GM23338 (cell line): Measurements from ENCODE around the gene TARS1. TPM values are rescaled to one million over a fixed set of nuclear protein-coding genes. Genes with fewer than 3 reads are reported as not detected.

ENCODE experiments used
- ATAC-seq: fragments of 200-7000 bp; cut with Tn5 transposase; 3 replicates; pipeline ENCODE4 v1.9.1; 2020
- DNase-seq: peaks from one replicate; pipeline ENCODE4 v3.0.0-alpha.2; 2015; ENCODE audit warnings: low spot score
- H2AFZ ChIP-seq: fragments of 200-600 bp; sonication (generic); 2 replicates; pipeline ENCODE4 v1.8.0; 2016; ENCODE audit warnings: antibody characterized with exemption, mild to moderate bottlenecking, moderate library complexity
- H3F3A ChIP-seq: fragments of 200-600 bp; sonication (generic); replicated peaks from 2 replicates; pipeline ENCODE4 v1.8.0; 2017; ENCODE audit warnings: antibody characterized with exemption, mixed run types, low read depth
- H3K27ac ChIP-seq: fragments of 200-600 bp; sonication (generic); 2 replicates; pipeline ENCODE4 v1.6.1; 2016; ENCODE audit warnings: low read depth
- H3K27me3 ChIP-seq: fragments of 200-600 bp; sonication (generic); 2 replicates; pipeline ENCODE4 v1.8.0; 2016; ENCODE audit warnings: mild to moderate bottlenecking, mixed run types, moderate library complexity; ENCODE audit not compliant: insufficient read depth
- H3K36me3 ChIP-seq: fragments of 200-600 bp; sonication (generic); 2 replicates; pipeline ENCODE4 v1.8.0; 2016; ENCODE audit warnings: mild to moderate bottlenecking; ENCODE audit not compliant: insufficient read depth
- H3K4me1 ChIP-seq: fragments of 200-600 bp; sonication (generic); 2 replicates; pipeline ENCODE4 v1.8.0; 2016; ENCODE audit warnings: mild to moderate bottlenecking, moderate library complexity; ENCODE audit not compliant: insufficient read depth
- H3K4me2 ChIP-seq: fragments of 200-600 bp; sonication (generic); 2 replicates; pipeline ENCODE4 v1.7.1; 2017; ENCODE audit warnings: mixed run types
- H3K4me3 ChIP-seq: fragments of 200-600 bp; sonication (generic); 2 replicates; pipeline ENCODE4 v1.6.1; 2016; ENCODE audit warnings: mixed run types
- H3K79me2 ChIP-seq: fragments of 200-600 bp; sonication (generic); replicated peaks from 2 replicates; pipeline ENCODE4 v1.8.0; 2017; ENCODE audit warnings: mild to moderate bottlenecking; ENCODE audit not compliant: insufficient read depth
- H3K9me2 ChIP-seq: fragments of 200-600 bp; sonication (generic); 2 replicates; pipeline ENCODE4 v1.8.0; 2017; ENCODE audit not compliant: insufficient read depth
- H4K20me1 ChIP-seq: fragments of 200-600 bp; sonication (generic); replicated peaks from 2 replicates; pipeline ENCODE4 v1.8.0; 2017; ENCODE audit warnings: mild to moderate bottlenecking; ENCODE audit not compliant: insufficient read depth
- H3K27ac Mint-ChIP-seq: 2 replicates; pipeline ENCODE4 v1.8.0; 2020; ENCODE audit warnings: inconsistent platforms, mild to moderate bottlenecking, moderate library complexity, mixed read lengths
- H3K27me3 Mint-ChIP-seq: 3 replicates; pipeline ENCODE4 v1.8.0; 2022; ENCODE audit warnings: low read depth, mild to moderate bottlenecking, moderate library complexity, mixed read lengths, inconsistent platforms; ENCODE audit not compliant: insufficient read depth, poor library complexity
- H3K36me3 Mint-ChIP-seq: 3 replicates; pipeline ENCODE4 v1.8.0; 2021; ENCODE audit warnings: low read depth, mild to moderate bottlenecking, inconsistent platforms, moderate library complexity, mixed read lengths
- H3K4me1 Mint-ChIP-seq: 3 replicates; pipeline ENCODE4 v1.8.0; 2020; ENCODE audit warnings: mild to moderate bottlenecking, inconsistent platforms, mixed read lengths
- H3K4me3 Mint-ChIP-seq: 3 replicates; pipeline ENCODE4 v1.8.0; 2021; ENCODE audit warnings: moderate library complexity, mild to moderate bottlenecking, inconsistent platforms, mixed read lengths
- H3K9me3 Mint-ChIP-seq: 3 replicates; pipeline ENCODE4 v1.8.0; 2020; ENCODE audit warnings: moderate library complexity, mild to moderate bottlenecking, inconsistent platforms, mixed read lengths
- ETS1 ChIP-seq: IDR thresholded peaks from 2 replicates; pipeline ENCODE4 v1.6.1; 2016; ENCODE audit warnings: antibody characterized with exemption
- EZH2 ChIP-seq: fragments of 200-600 bp; sonication (generic); IDR thresholded peaks from one replicate; pipeline ENCODE4 v1.8.0; 2017; ENCODE audit warnings: antibody characterized with exemption, mild to moderate bottlenecking, low read depth; ENCODE audit not compliant: unreplicated experiment
- EZH2phosphoT487 ChIP-seq: fragments of 200-600 bp; sonication (generic); IDR thresholded peaks from one replicate; pipeline ENCODE4 v1.8.1; 2018; ENCODE audit warnings: antibody characterized with exemption; ENCODE audit not compliant: unreplicated experiment
- JUNB ChIP-seq: IDR thresholded peaks from one replicate; pipeline ENCODE4 v1.6.1; 2016; ENCODE audit warnings: antibody characterized with exemption; ENCODE audit not compliant: unreplicated experiment
- NANOG ChIP-seq: IDR thresholded peaks from 2 replicates; pipeline ENCODE4 v1.6.1; 2016; ENCODE audit warnings: antibody characterized with exemption, borderline replicate concordance
- STAT1 ChIP-seq: IDR thresholded peaks from one replicate; pipeline ENCODE4 v1.6.1; 2016; ENCODE audit warnings: antibody characterized with exemption; ENCODE audit not compliant: unreplicated experiment
- ZNF462 ChIP-seq: fragments of 250-450 bp; sonication (Bioruptor Pico); IDR thresholded peaks from 2 replicates; pipeline ENCODE4 v1.5.0; 2020; ENCODE audit warnings: mild to moderate bottlenecking, moderate library complexity
- polyA plus RNA-seq: library from polyadenylated mRNA; unstranded; fragments of >200 nt; fragmentation: Nextera tagmentation; extraction: Ambion mirVana; gene quantifications from 2 replicates; pipeline ENCODE4 v1.2.1, GENCODE V29; 2016
- total RNA-seq: library from RNA; depleted of rRNA; stranded (reverse); fragments of >200 nt; shearing (Covaris generic); gene quantifications from 2 replicates; pipeline ENCODE4 v1.2.3, GENCODE V29; 2014

Gene TARS1
- total and polyA plus RNA-seq, 2 experiments from 2014 or later = 458 to 473 TPM

GRCh38 chr5:33482335-33482734 lies 41.6 kb downstream of the TARS1 start:
- Histone ChIP-seq H2AFZ (no peak overlapping the region), H3K27ac (peak overlapping the region; percentile 42), H3K79me2 (no peaks in the 10 kb centered on the region), H3K36me3 (0 out of 2 replicates have a peak, but pooled peaks cover 5% of the 10 kb centered on the region), H3K4me2 (no peak overlapping the region), H3F3A (no peaks in the 10 kb centered on the region; the same call in 1 of the 2 replicates), H3K27me3 (no peaks in the 10 kb centered on the region), H3K9me2 (no peaks in the 10 kb centered on the region), H3K4me1 (peaks cover 11% of the 10 kb centered on the region), H4K20me1 (no peaks in the 10 kb centered on the region), H3K4me3 (no peak overlapping the region)
- no peak for TF ChIP-seq EZH2
- no peak for TF ChIP-seq JUNB
- TF ChIP-seq ETS1 = no peak
- no peak for TF ChIP-seq EZH2phosphoT487
- TF ChIP-seq ZNF462 (CRISPR knock-in tag) = no peak
- peak; percentile 23; the same call in 1 of the 2 replicates for TF ChIP-seq NANOG
- no peak for TF ChIP-seq STAT1
- H3K36me3 Mint-ChIP-seq = peaks cover 32% of the 10 kb centered on the region
- peaks cover 22% of the 10 kb centered on the region for H3K4me1 Mint-ChIP-seq
- H3K9me3 Mint-ChIP-seq = no peaks in the 10 kb centered on the region
- H3K4me3 Mint-ChIP-seq = no peak overlapping the region
- ATAC-seq = peak; percentile 87
- H3K27ac Mint-ChIP-seq = peak overlapping the region; percentile 63; the same call in 1 of the 2 replicates
- peak; percentile 60 for DNase-seq
- H3K27me3 Mint-ChIP-seq = no peaks in the 10 kb centered on the region
